NCI-H187 (cell line): ENCODE measurements around the gene MYO9A.

Source experiments
- DNase-seq, 2 experiments: peaks; one replicate each; lab custom pipeline; 2025; lab: John Stamatoyannopoulos, UW

The MYO9A gene

GRCh38 chr15:72118017-72118978, at the start of gene MYO9A, which contains the start of gene SENP8:
Gene MYO9A (minus strand): TSS chr15:72118150. CDS start chr15:72046563, 71,587 bp downstream.
Gene SENP8 (plus strand): TSS chr15:72118403. CDS start chr15:72139624, 21,221 bp downstream.
- peak; percentile 96 to 98 for DNase-seq

- no peak for DNase-seq
These were observed 49.5 kb upstream of the MYO9A start for GRCh38 chr15:72167445-72167844.

- DNase-seq = no peak
These were observed 48.9 kb upstream of the MYO9A start for GRCh38 chr15:72166716-72167417.

- no peak for DNase-seq
These were observed 45.8 kb upstream of the MYO9A start for GRCh38 chr15:72163719-72164118.

GRCh38 chr15:72162569-72162968, 44.6 kb upstream of the MYO9A start:
- DNase-seq = no peak

GRCh38 chr15:72161361-72162132, 43.6 kb upstream of the MYO9A start:
- DNase-seq = no peak

GRCh38 chr15:72160696-72161245, 42.8 kb upstream of the MYO9A start:
- no peak for DNase-seq

- no peak for DNase-seq
These were observed 39.0 kb upstream of the MYO9A start for GRCh38 chr15:72156928-72157327.

GRCh38 chr15:72155635-72156616, 38.0 kb upstream of the MYO9A start:
- DNase-seq = peak; percentile 55 to 70

GRCh38 chr15:72155003-72155621, 37.2 kb upstream of the MYO9A start:
- DNase-seq = peak; percentile 59 to 85

- DNase-seq = no peak
These were observed 36.4 kb upstream of the MYO9A start for GRCh38 chr15:72154316-72154715.

GRCh38 chr15:72153269-72154000, 35.5 kb upstream of the MYO9A start:
- no peak for DNase-seq

GRCh38 chr15:72147418-72147817, 29.5 kb upstream of the MYO9A start:
- DNase-seq = no peak

- no peak for DNase-seq
These were observed 29.0 kb upstream of the MYO9A start for GRCh38 chr15:72146934-72147333.

GRCh38 chr15:72146221-72146620, 28.3 kb upstream of the MYO9A start:
- no peak for DNase-seq

GRCh38 chr15:72141171-72142084, 23.5 kb upstream of the MYO9A start:
- DNase-seq = no peak

GRCh38 chr15:72140088-72140487, 22.1 kb upstream of the MYO9A start:
- no peak for DNase-seq

GRCh38 chr15:72139667-72140066, 21.7 kb upstream of the MYO9A start:
- no peak for DNase-seq
